BJ (cell line): ENCODE measurements around the gene SPCS1. TPM values are rescaled to one million over a fixed set of nuclear protein-coding genes. Genes with fewer than 3 reads are reported as not detected.

Experiments used
- CTCF ChIA-PET: fragments of 350-600 bp; formaldehyde crosslinking; extraction: SDS; loops from one replicate; lab custom pipeline; 2021; ENCODE audit warnings: antibody characterized with exemption, inconsistent platforms; lab: Yijun Ruan, JAX
- POLR2A ChIA-PET: fragments of 300-600 bp; sonication (Branson Sonifier 250); formaldehyde crosslinking; extraction: SDS; loops from one replicate; lab custom pipeline; 2021; ENCODE audit warnings: antibody characterized with exemption; lab: Charles Lee
- DNase-seq: peaks from one replicate; pipeline ENCODE4 v3.0.0-alpha.2; 2011; ENCODE audit warnings: low read depth
- H3K27me3 ChIP-seq: 2 replicates; pipeline ENCODE4 v1.6.0; 2011; ENCODE audit warnings: low read length; ENCODE audit not compliant: control insufficient read depth, insufficient read depth
- H3K36me3 ChIP-seq: 2 replicates; pipeline ENCODE4 v1.5.1; 2011; ENCODE audit warnings: low read length; ENCODE audit not compliant: control insufficient read depth, insufficient read depth
- H3K4me3 ChIP-seq: 2 replicates; pipeline ENCODE4 v1.5.1; 2011; ENCODE audit warnings: low read depth, mild to moderate bottlenecking, control low read depth, low read length
- polyA plus RNA-seq: library from polyadenylated mRNA; depleted of rRNA; stranded (reverse); fragments of >200 nt; gene quantifications from 2 replicates; pipeline ENCODE4 v1.2.3, GENCODE V29; 2011
- TF ChIP-seq, protein P1 (sequence below): IDR thresholded peaks from 2 replicates; pipeline ENCODE4 v1.5.1; 2011; ENCODE audit warnings: low read depth, mild to moderate bottlenecking, control low read depth, inconsistent platforms, low read length, moderate library complexity; ENCODE audit not compliant: insufficient read depth

SPCS1 gene
- polyA plus RNA-seq, 1 experiment = 79.6 TPM

DNA sequence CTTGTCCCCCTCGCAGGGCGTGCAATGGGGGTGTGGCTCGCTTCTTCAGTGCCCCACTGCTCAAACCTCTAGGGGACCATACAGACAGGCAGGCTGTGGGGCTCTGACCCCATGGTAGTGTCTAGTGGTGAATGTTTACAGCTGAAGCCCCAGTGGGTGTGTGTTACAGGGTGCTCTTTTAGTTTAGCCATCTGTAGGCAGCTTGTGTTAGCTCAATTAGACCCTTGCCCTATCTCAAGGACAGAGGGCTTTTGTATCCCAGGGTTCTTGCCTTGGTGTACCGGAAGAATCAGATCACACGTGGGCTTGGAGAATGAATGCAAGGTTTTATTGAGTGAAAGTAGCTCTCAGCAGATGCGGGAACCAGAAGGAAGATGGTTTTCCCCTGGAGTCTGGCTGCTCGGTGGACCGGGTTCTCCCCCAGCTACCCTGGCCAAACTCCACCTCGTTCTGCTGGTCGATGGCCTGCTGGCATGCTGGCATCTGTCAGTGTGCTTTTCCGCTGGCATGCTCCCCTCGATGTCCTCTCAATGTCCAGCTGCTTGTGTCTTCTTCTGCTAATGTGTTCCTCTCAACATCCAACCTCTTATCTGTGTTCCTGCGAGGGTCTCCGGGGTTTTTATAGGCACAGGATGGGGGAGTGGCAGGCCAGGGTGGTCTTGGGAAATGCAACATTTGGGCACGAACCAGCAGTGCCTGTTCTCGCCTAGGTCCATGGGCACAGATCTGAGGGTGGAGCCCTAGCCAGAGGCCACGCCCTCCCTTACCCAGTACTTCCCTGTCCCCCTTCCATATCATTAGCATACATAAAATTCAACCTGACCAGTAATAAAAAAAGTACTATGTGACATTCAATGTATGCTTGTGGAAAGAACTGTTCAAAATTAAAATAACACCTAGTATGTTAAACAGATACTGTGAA is 6.6 kb downstream of the SPCS1 start:
- ChIA-PET POLR2A (no interaction called here), CTCF (no interaction called here)
- TF ChIP-seq, protein P1, sequence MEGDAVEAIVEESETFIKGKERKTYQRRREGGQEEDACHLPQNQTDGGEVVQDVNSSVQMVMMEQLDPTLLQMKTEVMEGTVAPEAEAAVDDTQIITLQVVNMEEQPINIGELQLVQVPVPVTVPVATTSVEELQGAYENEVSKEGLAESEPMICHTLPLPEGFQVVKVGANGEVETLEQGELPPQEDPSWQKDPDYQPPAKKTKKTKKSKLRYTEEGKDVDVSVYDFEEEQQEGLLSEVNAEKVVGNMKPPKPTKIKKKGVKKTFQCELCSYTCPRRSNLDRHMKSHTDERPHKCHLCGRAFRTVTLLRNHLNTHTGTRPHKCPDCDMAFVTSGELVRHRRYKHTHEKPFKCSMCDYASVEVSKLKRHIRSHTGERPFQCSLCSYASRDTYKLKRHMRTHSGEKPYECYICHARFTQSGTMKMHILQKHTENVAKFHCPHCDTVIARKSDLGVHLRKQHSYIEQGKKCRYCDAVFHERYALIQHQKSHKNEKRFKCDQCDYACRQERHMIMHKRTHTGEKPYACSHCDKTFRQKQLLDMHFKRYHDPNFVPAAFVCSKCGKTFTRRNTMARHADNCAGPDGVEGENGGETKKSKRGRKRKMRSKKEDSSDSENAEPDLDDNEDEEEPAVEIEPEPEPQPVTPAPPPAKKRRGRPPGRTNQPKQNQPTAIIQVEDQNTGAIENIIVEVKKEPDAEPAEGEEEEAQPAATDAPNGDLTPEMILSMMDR = no peak
- H3K4me3 ChIP-seq = no peak overlapping the region
- DNase-seq = no peak
- H3K27me3 ChIP-seq = no peaks in the 10 kb centered on the region
- peaks cover 5% of the 10 kb centered on the region for H3K36me3 ChIP-seq

DNA sequence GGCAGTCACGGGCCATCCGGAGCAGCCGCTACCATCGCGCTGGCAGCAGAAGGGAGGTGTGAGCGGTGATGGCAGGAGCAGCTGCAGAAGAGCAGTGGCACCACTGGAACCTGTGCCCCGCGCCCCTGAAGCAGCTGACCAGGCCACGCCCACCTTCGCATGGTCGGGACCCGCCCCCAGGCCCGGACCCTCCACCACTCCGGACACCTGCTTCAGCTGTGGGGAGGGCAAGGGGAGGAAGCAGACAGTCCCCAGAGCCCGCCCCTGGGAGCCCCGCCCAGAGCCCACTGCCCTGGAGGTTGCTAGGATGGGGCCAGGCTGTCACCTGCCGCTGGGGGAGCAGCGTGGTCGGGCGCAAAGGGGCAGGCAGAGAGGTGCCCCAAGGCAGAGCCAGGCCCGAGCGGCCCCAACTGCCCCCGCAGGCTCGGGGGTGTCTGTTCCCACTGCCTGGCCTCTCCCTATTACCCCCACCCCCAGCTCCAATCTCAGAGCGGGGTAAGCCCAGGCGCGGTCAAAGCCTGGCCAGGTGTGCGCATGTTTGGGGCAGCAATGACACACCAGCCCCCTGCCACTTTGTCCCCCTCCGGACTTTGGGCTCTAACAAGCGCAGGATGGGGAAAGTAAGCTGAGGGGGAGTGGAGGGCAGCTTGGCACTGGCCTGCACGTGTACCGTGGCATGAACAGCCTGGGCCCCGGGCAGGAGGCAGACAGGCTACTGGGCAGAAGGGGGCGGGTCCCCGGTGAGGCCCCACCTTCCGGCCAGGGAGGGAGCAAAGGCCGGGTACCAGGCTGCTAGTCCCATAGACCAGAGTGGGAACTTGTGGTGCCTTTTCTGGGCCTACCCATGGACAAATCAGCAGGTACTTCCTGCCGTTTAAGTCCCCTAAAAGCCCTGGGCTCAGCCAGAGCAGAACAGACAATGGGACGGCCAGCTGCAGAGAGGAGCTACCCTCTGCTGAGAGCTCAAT is 8.7 kb downstream of the SPCS1 start:
- Histone ChIP-seq H3K27me3 (no peaks in the 10 kb centered on the region), H3K4me3 (no peak overlapping the region), H3K36me3 (peaks cover 3% of the 10 kb centered on the region)
- TF ChIP-seq, protein P1 = no peak
- POLR2A ChIA-PET = no interaction called here
- CTCF ChIA-PET = no interaction called here
- DNase-seq = no peak

DNA sequence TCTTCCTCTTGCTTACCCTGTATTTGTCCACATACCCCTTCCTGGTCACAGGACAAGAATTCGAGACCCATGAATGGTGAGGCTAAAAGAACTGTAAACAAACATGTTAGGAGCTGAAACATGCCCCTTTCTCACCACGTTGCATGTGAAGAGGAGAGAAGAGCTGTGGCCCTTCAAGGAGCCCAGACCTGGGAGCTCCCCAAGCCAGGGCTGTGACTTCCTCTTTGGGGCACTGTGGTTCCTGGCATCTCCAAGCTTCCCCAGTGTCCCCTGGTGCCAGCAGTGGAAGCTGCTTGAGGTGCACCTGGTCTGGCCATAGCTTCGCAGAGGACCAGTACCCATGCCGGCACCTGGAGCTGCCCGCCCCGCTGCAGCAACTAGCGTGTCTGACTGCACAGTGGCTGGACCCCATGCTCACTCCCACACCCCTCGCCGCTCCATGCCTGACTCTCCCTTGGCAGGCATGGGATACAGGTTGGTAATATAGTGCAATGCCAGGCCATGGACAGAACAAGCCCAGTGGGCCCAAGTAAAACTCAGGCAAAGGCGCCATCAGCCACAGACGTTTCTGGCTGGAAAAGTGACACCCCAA is 9.9 kb downstream of the SPCS1 start:
- TF ChIP-seq, protein P1 = no peak
- H3K4me3 ChIP-seq = no peak overlapping the region
- DNase-seq = no peak
- no peaks in the 10 kb centered on the region for H3K27me3 ChIP-seq
- CTCF ChIA-PET = no interaction called here
- POLR2A ChIA-PET = no interaction called here
- peaks cover 3% of the 10 kb centered on the region for H3K36me3 ChIP-seq

DNA sequence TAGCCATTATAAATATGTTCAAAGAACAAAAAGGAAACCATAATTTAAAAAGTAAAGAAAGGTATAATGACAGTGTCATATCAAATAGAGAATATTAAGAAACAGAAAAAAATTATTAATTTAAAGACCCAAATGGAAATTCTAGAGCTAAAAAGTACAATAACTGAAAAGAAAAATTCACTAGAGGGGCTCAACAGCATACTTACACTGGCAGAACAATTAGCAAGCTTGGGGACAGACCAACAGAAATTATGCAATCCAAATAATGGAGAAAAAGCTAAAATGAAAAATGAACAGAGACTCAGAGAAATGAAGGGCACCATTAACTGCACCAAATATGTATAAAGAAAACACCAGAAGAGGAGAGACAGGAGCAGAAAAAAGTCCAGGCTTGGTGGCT is 13.7 kb downstream of the SPCS1 start:
- ChIA-PET CTCF (no interaction called here), POLR2A (no interaction called here)
- TF ChIP-seq, protein P1 = no peak
- Histone ChIP-seq H3K36me3 (no peaks in the 10 kb centered on the region), H3K27me3 (no peaks in the 10 kb centered on the region), H3K4me3 (no peak overlapping the region)
- DNase-seq = no peak
